HG03442 (cell line): ENCODE measurements around the gene TMEM119.

Experiments used
- ATAC-seq: cut with Tn5 transposase; IDR thresholded peaks from one replicate; pipeline ENCODE4 v1.9.1; 2021; ENCODE audit warnings: mild to moderate bottlenecking, moderate library complexity; ENCODE audit not compliant: unreplicated experiment

TMEM119 gene

GRCh38 chr12:108547686-108548085 lies 50.2 kb downstream of the TMEM119 start:
- ATAC-seq, result no peak

GRCh38 chr12:108543652-108544051 lies 54.2 kb downstream of the TMEM119 start:
- ATAC-seq, result no peak

GRCh38 chr12:108542320-108542719 lies 55.6 kb downstream of the TMEM119 start:
- no peak for ATAC-seq
